A673 (cell line): ENCODE results near the gene LINGO3.
"Not testable (repeated sequence)": the region's sequence is repeated elsewhere in the genome, so short reads cannot be mapped to it uniquely, and the experiment has no call there.

Source experiments
- EZH2 ChIP-seq: fragments of 200-600 bp; sonication (generic); IDR thresholded peaks from 2 replicates; pipeline ENCODE4 v1.6.1; 2017; ENCODE audit warnings: borderline replicate concordance, low read depth, mild to moderate bottlenecking, mixed read lengths, antibody characterized with exemption, low read length; ENCODE audit not compliant: poor library complexity, severe bottlenecking
- TF ChIP-seq, protein P1 (sequence below): fragments of 300-800, 200-600 bp; sonication (generic); conservative IDR thresholded peaks from 2 replicates; pipeline ENCODE4 v1.5.1; 2017; ENCODE audit warnings: low read depth, mild to moderate bottlenecking, antibody characterized with exemption, low read length, moderate library complexity, mixed read lengths

DNA sequence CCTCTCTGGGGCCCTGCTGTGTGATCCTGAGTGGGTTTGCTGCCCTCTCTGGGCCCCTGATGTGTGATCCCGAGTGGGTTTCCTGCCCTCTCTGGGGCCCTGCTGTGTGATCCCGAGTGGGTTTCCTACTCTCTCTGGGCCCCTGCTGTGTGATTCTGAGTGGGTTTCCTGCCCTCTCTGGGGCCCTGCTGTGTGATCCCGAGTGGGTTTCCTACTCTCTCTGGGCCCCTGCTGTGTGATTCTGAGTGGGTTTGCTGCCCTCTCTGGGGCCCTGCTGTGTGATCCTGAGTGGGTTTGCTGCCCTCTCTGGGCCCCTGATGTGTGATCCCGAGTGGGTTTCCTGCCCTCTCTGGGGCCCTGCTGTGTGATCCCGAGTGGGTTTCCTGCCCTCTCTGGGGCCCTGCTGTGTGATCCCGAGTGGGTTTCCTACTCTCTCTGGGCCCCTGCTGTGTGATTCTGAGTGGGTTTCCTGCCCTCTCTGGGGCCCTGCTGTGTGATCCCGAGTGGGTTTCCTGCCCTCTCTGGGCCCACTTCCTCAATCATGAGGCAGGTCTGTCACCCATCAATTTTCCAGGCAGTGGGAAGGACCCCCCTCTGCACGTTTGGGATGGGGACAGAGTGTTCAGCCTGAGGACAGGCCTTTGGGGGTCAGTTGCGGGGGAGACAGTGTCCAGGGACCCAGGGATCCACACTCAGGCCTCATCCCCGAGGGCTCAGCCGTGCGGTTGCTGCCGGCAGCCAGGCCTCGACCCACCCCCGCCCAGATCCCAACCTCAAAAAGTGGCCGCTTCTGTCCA lies 26.5 kb downstream of the LINGO3 start:
- TF ChIP-seq, protein P1, sequence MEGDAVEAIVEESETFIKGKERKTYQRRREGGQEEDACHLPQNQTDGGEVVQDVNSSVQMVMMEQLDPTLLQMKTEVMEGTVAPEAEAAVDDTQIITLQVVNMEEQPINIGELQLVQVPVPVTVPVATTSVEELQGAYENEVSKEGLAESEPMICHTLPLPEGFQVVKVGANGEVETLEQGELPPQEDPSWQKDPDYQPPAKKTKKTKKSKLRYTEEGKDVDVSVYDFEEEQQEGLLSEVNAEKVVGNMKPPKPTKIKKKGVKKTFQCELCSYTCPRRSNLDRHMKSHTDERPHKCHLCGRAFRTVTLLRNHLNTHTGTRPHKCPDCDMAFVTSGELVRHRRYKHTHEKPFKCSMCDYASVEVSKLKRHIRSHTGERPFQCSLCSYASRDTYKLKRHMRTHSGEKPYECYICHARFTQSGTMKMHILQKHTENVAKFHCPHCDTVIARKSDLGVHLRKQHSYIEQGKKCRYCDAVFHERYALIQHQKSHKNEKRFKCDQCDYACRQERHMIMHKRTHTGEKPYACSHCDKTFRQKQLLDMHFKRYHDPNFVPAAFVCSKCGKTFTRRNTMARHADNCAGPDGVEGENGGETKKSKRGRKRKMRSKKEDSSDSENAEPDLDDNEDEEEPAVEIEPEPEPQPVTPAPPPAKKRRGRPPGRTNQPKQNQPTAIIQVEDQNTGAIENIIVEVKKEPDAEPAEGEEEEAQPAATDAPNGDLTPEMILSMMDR, result not testable (repeated sequence)
- not testable (repeated sequence) for TF ChIP-seq EZH2
